Measurements from ENCODE around the gene AGBL1. TPM values are rescaled to one million over a fixed set of nuclear protein-coding genes. Genes with fewer than 3 reads are reported as not detected.

The AGBL1 gene
- total RNA-seq, 1 experiment from 2014 or later: not detected

GRCh38 chr15:86706813-86707212, 627.1 kb downstream of the AGBL1 start:
- TF ChIP-seq, protein P1, sequence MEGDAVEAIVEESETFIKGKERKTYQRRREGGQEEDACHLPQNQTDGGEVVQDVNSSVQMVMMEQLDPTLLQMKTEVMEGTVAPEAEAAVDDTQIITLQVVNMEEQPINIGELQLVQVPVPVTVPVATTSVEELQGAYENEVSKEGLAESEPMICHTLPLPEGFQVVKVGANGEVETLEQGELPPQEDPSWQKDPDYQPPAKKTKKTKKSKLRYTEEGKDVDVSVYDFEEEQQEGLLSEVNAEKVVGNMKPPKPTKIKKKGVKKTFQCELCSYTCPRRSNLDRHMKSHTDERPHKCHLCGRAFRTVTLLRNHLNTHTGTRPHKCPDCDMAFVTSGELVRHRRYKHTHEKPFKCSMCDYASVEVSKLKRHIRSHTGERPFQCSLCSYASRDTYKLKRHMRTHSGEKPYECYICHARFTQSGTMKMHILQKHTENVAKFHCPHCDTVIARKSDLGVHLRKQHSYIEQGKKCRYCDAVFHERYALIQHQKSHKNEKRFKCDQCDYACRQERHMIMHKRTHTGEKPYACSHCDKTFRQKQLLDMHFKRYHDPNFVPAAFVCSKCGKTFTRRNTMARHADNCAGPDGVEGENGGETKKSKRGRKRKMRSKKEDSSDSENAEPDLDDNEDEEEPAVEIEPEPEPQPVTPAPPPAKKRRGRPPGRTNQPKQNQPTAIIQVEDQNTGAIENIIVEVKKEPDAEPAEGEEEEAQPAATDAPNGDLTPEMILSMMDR (IDR thresholded peaks at IDR 0.05; ENCODE audit: insufficient read depth in 1 of 2, low read depth in 1 of 2, low read length in 1 of 2, severe bottlenecking in 1 of 2, unreplicated experiment in 1 of 2): no peak
- DNase-seq: no peak
- no peak overlapping the region for H3K4me3 Mint-ChIP-seq (ENCODE audit: unreplicated experiment)
- H3K4me1 Mint-ChIP-seq (ENCODE audit: low read depth, unreplicated experiment): no peaks in the 10 kb centered on the region
- intact Hi-C loops (cut with micrococcal nuclease; ENCODE audit: unreplicated experiment): no loop called here
- BruUV-seq (replicated peaks): no TSS peak
- H3K9me3 Mint-ChIP-seq (ENCODE audit: unreplicated experiment): no peaks in the 10 kb centered on the region
- Histone ChIP-seq H3K27me3 (replicated peaks; ENCODE audit: control insufficient read depth, insufficient read depth, low read length) (no peaks in the 10 kb centered on the region), H3K4me1 (no peaks in the 10 kb centered on the region), H3K4me3 (ENCODE audit: low read depth, low read length) (no peak overlapping the region), H3K36me3 (ENCODE audit: control insufficient read depth, insufficient read depth, low read length) (no peaks in the 10 kb centered on the region), H3K9me3 (no peaks in the 10 kb centered on the region)
- CTCF ChIA-PET: no interaction called here
- peaks cover 11% of the 10 kb centered on the region for H3K27me3 Mint-ChIP-seq (ENCODE audit: insufficient read depth, unreplicated experiment)
- H3K36me3 Mint-ChIP-seq (ENCODE audit: insufficient read depth, unreplicated experiment): no peaks in the 10 kb centered on the region
- H3K27ac Mint-ChIP-seq (ENCODE audit: unreplicated experiment): no peak overlapping the region
- POLR2A ChIA-PET: no interaction called here

DNA sequence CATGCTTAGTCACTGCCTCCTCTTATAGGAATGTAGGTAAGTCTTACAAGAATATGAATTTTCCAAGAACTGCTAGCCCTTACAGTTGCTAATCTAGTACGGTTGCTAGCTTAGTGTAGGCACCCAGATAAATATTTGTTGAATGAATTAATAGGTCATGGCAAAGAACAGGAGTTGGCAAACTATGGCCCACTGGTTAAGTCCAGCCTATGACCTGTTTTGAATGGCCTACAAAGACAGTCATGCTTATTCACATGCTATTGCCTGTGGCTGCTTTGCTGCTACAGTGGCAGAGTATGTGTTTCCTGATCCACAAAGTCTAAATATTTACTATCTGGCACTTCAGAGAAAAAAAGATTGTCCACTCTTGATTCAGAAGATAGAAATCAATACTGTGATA, 631.8 kb downstream of the AGBL1 start:
- Histone ChIP-seq H3K36me3 (ENCODE audit: control insufficient read depth, insufficient read depth, low read length) (no peaks in the 10 kb centered on the region), H3K4me1 (0 out of 2 replicates have a peak, but pooled peaks cover 6% of the 10 kb centered on the region), H3K27me3 (replicated peaks; ENCODE audit: control insufficient read depth, insufficient read depth, low read length) (no peaks in the 10 kb centered on the region), H3K9me3 (no peaks in the 10 kb centered on the region), H3K4me3 (ENCODE audit: low read depth, low read length) (no peak overlapping the region)
- no peak overlapping the region for H3K4me3 Mint-ChIP-seq (ENCODE audit: unreplicated experiment)
- H3K27ac Mint-ChIP-seq (ENCODE audit: unreplicated experiment): no peak overlapping the region
- CTCF ChIA-PET: no interaction called here
- POLR2A ChIA-PET: no interaction called here
- no TSS peak for BruUV-seq (replicated peaks)
- TF ChIP-seq, protein P1 (IDR thresholded peaks at IDR 0.05; ENCODE audit: insufficient read depth in 1 of 2, low read depth in 1 of 2, low read length in 1 of 2, severe bottlenecking in 1 of 2, unreplicated experiment in 1 of 2): no peak
- H3K9me3 Mint-ChIP-seq (ENCODE audit: unreplicated experiment): no peaks in the 10 kb centered on the region
- no peaks in the 10 kb centered on the region for H3K36me3 Mint-ChIP-seq (ENCODE audit: insufficient read depth, unreplicated experiment)
- intact Hi-C loops (cut with micrococcal nuclease; ENCODE audit: unreplicated experiment): no loop called here
- no peak for DNase-seq
- peaks cover 7% of the 10 kb centered on the region for H3K4me1 Mint-ChIP-seq (ENCODE audit: low read depth, unreplicated experiment)
- H3K27me3 Mint-ChIP-seq (ENCODE audit: insufficient read depth, unreplicated experiment): peaks cover 8% of the 10 kb centered on the region

DNA sequence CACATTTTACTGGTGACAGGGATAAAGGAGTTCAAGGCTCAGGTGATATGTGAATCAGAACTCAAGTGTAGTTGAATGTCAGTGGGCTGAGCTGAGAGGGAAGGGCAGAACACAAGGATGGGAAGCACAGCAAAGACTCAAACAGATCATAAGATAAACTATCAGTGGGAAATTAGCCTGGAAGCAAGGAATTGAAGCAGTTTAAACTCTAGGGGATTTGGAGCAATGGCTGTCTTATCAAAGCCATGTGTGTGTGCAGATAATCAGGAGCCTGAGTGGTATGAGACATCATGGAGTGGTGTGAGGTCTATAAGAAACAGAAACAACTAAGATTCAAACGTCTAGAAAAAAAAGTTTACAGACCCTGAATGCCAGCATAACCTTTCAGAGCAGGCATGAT, 634.6 kb downstream of the AGBL1 start:
- no peak overlapping the region for H3K4me3 Mint-ChIP-seq (ENCODE audit: unreplicated experiment)
- H3K27me3 Mint-ChIP-seq (ENCODE audit: insufficient read depth, unreplicated experiment): peaks cover 11% of the 10 kb centered on the region
- Histone ChIP-seq H3K4me1 (0 out of 2 replicates have a peak, but pooled peaks cover 6% of the 10 kb centered on the region), H3K4me3 (ENCODE audit: low read depth, low read length) (no peak overlapping the region), H3K27me3 (replicated peaks; ENCODE audit: control insufficient read depth, insufficient read depth, low read length) (no peaks in the 10 kb centered on the region), H3K9me3 (no peaks in the 10 kb centered on the region), H3K36me3 (ENCODE audit: control insufficient read depth, insufficient read depth, low read length) (no peaks in the 10 kb centered on the region)
- TF ChIP-seq, protein P1 (IDR thresholded peaks at IDR 0.05; ENCODE audit: insufficient read depth in 1 of 2, low read depth in 1 of 2, low read length in 1 of 2, severe bottlenecking in 1 of 2, unreplicated experiment in 1 of 2): no peak
- no peaks in the 10 kb centered on the region for H3K36me3 Mint-ChIP-seq (ENCODE audit: insufficient read depth, unreplicated experiment)
- no peak overlapping the region for H3K27ac Mint-ChIP-seq (ENCODE audit: unreplicated experiment)
- BruUV-seq (replicated peaks): no TSS peak
- intact Hi-C loops (cut with micrococcal nuclease; ENCODE audit: unreplicated experiment): no loop called here
- peaks cover 7% of the 10 kb centered on the region for H3K4me1 Mint-ChIP-seq (ENCODE audit: low read depth, unreplicated experiment)
- no peak for DNase-seq
- no peaks in the 10 kb centered on the region for H3K9me3 Mint-ChIP-seq (ENCODE audit: unreplicated experiment)
- POLR2A ChIA-PET: no interaction called here
- CTCF ChIA-PET: no interaction called here
